Activated CD8-positive, alpha-beta memory T cell treated with anti-CD3 and anti-CD28 coated beads, Interleukin-2, amount 50 U/mL, for 24 hours (primary cell): ENCODE data around the gene EML4.
"Not testable (repeated sequence)": the region's sequence is repeated elsewhere in the genome, so short reads cannot be mapped to it uniquely, and the experiment has no call there.

Experiments used
- DNase-seq: peaks from one replicate; pipeline ENCODE4 v3.0.0-alpha.2; 2020; ENCODE audit errors: extremely low read depth

The EML4 gene

DNA sequence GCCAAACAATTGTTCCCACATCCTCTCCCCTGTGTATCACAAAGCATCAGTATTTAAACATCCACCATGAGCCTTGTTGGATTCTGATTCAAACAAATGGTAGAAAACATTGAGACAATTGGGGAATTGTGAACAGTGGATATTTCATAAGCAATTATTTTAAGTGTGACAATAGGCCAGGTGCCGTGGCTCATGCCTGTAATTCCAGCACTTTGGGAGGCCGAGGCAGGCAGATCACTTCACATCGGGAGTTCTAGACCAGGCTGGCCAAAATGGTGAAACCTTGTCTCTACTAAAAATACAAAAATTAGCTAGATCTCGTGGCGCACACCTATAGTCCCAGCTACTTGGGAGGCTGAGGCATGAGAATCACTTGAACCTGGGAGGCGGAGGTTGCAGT is 165.7 kb downstream of the EML4 start:
- DNase-seq: not testable (repeated sequence)

DNA sequence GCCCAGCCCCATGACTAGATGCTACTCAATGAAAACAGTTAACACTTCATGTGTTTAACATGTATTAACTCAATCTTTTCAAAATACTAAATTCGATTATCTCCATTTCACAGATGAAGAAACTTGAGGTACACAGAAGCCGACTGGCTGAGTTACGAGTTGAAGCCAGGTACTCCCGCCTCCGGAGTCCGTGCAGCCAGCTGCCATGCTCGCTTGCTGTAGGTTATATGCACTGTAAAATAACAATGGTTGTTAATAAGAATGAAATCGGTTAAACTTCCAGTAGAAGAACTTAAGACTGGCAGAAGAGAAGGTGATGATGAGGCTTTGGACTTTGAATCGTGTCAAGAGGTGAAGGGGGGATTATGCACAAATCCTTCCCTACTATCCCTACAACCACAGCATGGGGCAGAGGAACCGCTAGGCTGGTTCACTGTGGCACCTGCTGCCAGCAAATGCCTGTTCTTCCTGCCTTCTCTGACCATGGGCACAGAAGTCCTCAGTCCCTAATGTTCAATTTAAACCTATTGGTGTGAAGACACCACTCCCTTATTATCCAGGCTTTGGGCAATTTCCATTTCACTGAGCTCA is 166.5 kb downstream of the EML4 start:
- no peak for DNase-seq

DNA sequence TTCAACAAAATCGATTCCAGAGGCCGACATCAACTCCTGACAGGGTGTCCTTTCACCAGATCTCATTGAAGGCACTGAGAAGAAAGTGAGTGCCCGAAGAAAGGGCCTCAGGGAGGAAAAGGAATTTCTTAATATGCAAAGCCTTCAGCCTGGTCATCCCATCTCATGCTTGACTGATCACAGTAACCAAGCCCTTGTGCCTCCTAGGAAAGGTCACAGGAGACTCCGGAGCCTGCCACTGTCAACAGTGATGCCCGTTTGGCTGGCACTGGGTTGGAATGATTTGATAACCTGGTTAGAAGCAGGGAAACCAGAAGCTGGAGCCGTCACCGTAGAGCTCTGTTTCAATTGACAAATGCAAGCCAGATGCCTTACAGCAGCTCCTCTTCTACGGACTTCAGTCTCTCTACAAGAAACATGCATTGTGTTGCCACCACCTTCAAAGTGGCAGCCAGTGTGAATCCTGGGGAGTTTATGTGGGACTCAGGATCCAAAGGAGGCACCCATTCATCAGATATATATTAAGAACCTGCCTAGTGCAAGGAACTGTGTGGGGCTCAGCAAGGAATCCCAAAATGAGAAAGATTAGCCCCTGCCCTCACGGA is 167.3 kb downstream of the EML4 start:
- DNase-seq: no peak

- no peak for DNase-seq
Measured at GRCh38 chr2:42337356-42337820, 168.2 kb downstream of the EML4 start.

- DNase-seq: no peak
Measured at GRCh38 chr2:42337846-42338566, 168.9 kb downstream of the EML4 start.

GRCh38 chr2:42338567-42339190 is 169.5 kb downstream of the EML4 start:
- no peak for DNase-seq

- no peak for DNase-seq
Measured at GRCh38 chr2:42339191-42339912, 170.2 kb downstream of the EML4 start.

DNA sequence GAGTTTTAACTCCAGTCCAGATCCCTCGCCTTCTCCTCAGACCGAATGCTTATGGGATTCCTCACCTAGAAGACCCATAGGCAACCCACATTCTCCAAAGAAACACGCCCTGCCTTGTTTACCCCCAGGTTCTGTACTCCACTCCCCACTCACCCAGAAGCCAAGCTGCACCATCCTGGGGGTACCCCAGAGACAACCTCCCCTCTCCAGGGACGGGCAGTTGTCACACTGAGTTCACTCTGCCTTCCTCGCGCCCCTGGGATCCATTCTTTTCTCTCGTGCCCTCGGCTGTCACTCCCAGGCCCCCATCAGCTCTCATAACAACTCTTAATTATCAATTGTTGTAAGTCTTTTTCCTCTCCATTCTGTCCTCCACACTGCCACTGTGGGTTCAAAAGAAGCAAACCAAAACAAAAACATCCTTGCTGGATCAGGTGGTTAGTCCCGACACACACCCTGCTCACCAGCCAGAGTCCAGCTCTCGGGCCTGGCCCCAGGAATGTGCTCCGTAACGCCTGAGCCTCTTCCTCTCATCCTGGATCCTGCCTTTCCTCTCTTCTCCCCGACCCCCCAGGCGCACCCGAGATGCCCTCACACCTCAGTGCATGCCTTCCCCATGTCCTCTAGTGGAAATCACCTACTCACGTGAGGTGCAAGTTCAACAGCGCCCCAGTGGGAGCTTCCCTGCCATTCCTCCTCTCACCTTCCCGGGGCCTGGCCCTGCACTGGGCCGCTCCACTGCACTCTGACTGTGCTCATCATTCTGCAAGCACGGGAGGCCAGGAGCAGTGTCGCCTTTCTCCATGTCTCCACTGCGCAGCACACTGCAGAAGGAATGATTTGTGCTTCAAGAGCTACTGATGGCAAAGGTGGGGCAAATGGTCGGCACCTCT is 171.1 kb downstream of the EML4 start:
- no peak for DNase-seq

DNA sequence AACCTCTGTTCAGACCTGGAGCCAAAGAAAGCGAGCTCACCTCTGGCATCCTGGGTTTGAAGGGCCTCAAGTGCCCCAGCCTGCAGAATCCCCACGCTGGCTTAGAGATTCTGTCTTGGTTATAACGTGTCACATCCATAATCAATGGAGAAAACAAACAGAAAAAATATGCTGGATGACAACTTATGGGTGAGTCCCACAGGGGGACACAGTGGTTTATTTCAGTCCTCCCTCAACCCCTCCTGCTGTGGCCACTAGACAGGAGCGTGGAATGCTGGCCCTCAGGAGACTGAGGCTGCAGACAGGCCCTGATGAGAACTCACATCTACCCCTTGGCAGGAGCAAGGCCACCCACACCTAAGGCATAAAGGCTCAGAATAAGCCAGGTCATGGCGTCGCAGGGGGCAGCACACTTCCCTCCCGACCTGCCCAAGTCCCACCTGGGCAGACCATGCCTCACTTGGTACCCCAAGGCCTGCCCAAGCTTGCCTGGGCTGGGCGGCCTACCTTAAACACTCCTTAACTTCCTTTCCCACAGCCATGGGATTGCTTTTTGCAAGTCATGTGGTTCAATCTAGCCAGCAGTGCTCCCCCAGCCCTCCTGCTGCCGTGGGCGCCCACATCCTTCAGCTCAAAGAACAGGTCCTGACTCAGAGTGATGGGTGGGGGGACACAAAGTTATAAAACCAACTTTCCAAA is 171.9 kb downstream of the EML4 start:
- DNase-seq: no peak

- DNase-seq: no peak
Measured at GRCh38 chr2:42342061-42342794, 173.1 kb downstream of the EML4 start.

DNA sequence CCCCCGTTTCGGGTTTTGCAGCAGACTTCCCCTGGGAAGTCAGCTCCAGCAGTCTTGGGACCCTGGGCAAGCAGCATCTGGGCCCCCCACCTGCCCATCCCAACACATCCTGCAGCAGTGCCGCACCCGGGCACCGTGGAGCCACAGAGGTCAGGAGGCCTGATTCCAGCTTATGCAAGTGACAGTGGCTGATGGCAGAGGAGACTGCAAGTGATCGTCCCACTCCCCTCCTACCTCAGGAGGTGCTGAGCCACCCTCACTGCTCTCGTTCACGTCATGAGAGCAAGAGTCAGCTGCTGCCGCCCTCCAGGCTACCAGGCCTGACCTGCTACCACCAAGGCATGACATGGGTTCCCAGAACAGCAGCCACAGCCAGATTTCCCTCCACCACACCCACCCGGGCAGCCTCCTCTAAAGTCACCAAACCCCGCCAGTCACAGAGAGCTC is 173.7 kb downstream of the EML4 start:
- DNase-seq: no peak

GRCh38 chr2:42345986-42346385 is 176.8 kb downstream of the EML4 start:
- no peak for DNase-seq

GRCh38 chr2:42346856-42347255 is 177.7 kb downstream of the EML4 start:
- not testable (repeated sequence) for DNase-seq

DNA sequence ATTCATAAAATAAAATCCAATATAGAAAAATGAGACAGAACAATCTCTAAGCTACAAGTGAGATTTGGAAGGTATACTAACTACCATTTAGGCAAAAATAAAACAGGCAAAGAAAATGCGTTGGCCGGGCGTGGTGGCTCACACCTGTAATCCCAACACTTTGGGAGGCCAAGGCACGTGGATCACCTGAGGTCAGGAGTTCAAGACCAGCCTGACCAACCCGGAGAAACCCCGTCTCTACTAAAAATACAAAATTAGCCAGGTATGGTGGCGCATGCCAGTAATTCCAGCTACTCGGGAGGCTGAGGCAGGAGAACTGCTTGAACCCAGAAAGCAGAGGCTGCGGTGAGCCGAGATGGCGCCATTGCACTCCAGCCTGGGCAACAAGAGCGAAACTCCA is 178.4 kb downstream of the EML4 start:
- not testable (repeated sequence) for DNase-seq

DNA sequence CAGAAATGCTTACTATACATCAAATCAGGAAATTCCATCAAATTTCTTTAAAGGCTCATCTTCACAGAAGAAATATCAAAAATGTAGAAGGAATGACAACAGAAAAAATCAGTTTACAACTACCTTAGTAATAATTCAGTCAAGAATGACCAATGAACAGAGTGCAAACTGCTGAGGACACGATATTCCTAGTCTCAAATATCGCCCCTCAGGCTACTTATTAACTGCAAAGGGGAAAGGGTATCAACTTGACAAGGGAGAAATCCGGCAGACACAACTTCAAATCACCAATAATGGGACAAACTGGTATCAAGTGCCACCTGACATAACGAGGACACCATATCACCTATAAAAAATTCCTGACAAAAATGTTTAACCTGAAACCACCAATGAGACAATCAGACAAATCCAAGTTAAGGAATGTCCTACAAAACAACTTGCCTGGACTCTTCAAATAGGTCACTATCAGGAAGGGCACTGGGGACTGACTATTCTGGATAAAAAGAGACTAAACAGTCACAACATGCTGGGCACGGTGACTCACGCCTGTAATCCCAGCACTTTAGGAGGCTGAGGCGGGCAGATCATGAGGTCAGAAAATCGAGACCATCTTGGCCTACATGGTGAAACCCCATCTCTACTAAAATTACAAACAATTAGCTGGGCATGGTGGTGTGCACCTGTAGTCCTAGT is 179.1 kb downstream of the EML4 start:
- DNase-seq: no peak

DNA sequence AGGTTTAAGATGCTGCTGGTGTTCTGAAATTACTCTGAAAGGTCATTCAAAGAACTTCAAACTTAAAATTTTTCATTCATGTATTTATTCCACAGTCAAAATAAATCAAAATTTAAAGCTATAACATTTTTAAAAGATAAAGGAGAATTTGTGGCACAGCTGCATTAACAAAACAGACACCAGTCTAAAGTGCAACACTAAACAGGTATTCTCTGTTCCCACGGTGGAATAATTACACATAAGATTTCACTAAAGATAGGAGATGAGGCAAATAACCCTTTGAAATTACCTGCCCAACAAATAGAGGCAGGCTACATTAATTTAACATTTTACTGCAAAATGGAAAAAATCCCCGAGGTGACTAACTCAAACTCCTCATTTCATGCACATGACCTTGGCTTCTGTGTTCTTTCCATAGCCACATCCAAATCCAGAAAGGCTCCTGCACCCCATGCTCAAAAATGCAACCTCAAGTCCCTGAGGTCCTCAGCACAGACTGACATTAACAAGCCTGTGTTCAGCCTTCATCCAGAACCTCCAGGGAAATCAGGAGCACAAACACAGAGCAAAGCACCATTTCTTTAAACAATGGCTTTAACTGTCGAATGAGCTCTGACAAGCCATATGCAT is 181.4 kb downstream of the EML4 start:
- DNase-seq: no peak

- no peak for DNase-seq
Measured at GRCh38 chr2:42351864-42352263, 182.7 kb downstream of the EML4 start.

DNA sequence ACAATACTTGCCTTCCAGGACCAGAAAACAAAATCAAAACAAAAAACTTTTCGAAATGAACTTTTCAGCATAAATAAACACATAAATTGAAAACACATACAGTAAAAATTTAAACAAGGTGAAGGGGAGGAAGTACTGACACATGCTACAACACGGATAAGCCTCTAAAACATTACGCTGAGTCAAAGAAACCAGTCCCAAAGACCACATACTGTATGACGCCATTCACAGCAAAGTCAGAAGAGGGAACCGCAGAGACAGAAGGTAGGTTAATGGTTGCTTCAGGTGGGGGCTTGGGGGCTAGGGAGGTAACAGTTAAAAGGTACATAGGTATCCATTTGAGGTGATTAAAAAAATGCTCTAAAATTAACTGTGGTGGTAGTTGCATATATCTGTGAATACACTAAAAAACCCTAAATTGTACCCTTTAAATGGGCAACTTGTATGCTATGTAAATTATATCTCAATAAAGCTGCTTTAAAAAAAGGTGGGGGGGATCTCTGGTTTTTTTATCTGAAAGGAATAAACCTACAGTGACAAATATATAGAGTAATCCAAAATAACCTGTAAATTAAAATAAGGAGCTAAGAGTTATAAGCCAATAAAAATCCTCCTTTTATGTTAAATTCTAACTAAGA is 184.8 kb downstream of the EML4 start:
- no peak for DNase-seq
